GM18873 (cell line): Measurements from ENCODE around the gene GRK1.

Experiments
- ATAC-seq: cut with Tn5 transposase; IDR thresholded peaks from one replicate; pipeline ENCODE4 v1.9.1; 2021; ENCODE audit warnings: mild to moderate bottlenecking, moderate library complexity, moderate number of reproducible peaks; ENCODE audit not compliant: unreplicated experiment, low FRiP score

GRK1 gene

GRCh38 chr13:113647351-113648215 is 19.4 kb upstream of the GRK1 start:
- ATAC-seq: no peak

GRCh38 chr13:113648216-113648610 is 18.8 kb upstream of the GRK1 start:
- no peak for ATAC-seq

GRCh38 chr13:113649212-113649611 is 17.8 kb upstream of the GRK1 start:
- ATAC-seq: no peak

- no peak for ATAC-seq
These were observed 16.7 kb upstream of the GRK1 start for GRCh38 chr13:113650275-113650674.

- no peak for ATAC-seq
These were observed 16.3 kb upstream of the GRK1 start for GRCh38 chr13:113650731-113651148.

- ATAC-seq: no peak
These were observed 15.3 kb upstream of the GRK1 start for GRCh38 chr13:113651511-113652403.

- ATAC-seq: no peak
These were observed 14.4 kb upstream of the GRK1 start for GRCh38 chr13:113652404-113653263.

- ATAC-seq: no peak
These were observed 13.5 kb upstream of the GRK1 start for GRCh38 chr13:113653264-113654174.

- ATAC-seq: no peak
These were observed 12.9 kb upstream of the GRK1 start for GRCh38 chr13:113654175-113654560.

- ATAC-seq: no peak
These were observed 12.3 kb upstream of the GRK1 start for GRCh38 chr13:113654591-113655345.

GRCh38 chr13:113655346-113656002 is 11.5 kb upstream of the GRK1 start:
- ATAC-seq: no peak

- ATAC-seq: no peak
These were observed 10.9 kb upstream of the GRK1 start for GRCh38 chr13:113656003-113656588.

GRCh38 chr13:113656831-113657671 is 10.0 kb upstream of the GRK1 start:
- ATAC-seq: no peak

GRCh38 chr13:113657851-113658741 is 8.9 kb upstream of the GRK1 start, which contains the start of gene ATP4B:
Gene ATP4B, minus strand, starts transcription at chr13:113658198. Its CDS starts 54 bp downstream, at chr13:113658144.
- ATAC-seq: no peak

GRCh38 chr13:113658836-113659235 is 8.2 kb upstream of the GRK1 start:
- ATAC-seq: no peak

- no peak for ATAC-seq
These were observed 7.7 kb upstream of the GRK1 start for GRCh38 chr13:113659337-113659736.
